ENCODE data around the gene SULF2.

GRCh38 chr20:47758517-47759450, 26.5 kb downstream of the SULF2 start:
- TF ChIP-seq CTCF (IDR thresholded peaks at IDR 0.05 in 2 of 3, conservative IDR thresholded peaks at IDR 0.05 in 1 of 3; ENCODE audit: borderline replicate concordance in 1 of 3, insufficient read depth in 1 of 3, low read depth in 2 of 3, low read length in 2 of 3), result no peak
- TF ChIP-seq YY1 (IDR thresholded peaks at IDR 0.05; ENCODE audit: extremely low read depth, insufficient replicate concordance, low read depth, low read length), result no peak
- TF ChIP-seq ZBTB33 (IDR thresholded peaks at IDR 0.05; ENCODE audit: extremely low read depth, insufficient replicate concordance, low read length), result no peak
- no peak for TF ChIP-seq POLR2A (IDR thresholded peaks at IDR 0.05; ENCODE audit: borderline replicate concordance, extremely low read depth, insufficient read depth, insufficient read length)
- TF ChIP-seq EZH2 (IDR thresholded peaks at IDR 0.05), result no peak
- TF ChIP-seq POLR2AphosphoS5 (IDR thresholded peaks at IDR 0.05; ENCODE audit: low read depth, low read length), result no peak
